Endodermal cell (in vitro differentiated cells): ENCODE measurements around the gene ACD. TPM values are rescaled to one million over a fixed set of nuclear protein-coding genes. Genes with fewer than 3 reads are reported as not detected.
"Not testable (repeated sequence)": the region's sequence is repeated elsewhere in the genome, so short reads cannot be mapped to it uniquely, and the experiment has no call there.

Source experiments
- DNase-seq: peaks from one replicate; pipeline ENCODE4 v3.0.0-alpha.2; 2017
- H3K27ac ChIP-seq: 2 replicates; pipeline ENCODE4 v1.5.1; 2013; ENCODE audit warnings: mild to moderate bottlenecking, low read depth, low read length, moderate library complexity
- H3K27me3 ChIP-seq: 2 replicates; pipeline ENCODE4 v1.6.1; 2013; ENCODE audit warnings: mild to moderate bottlenecking, low read length, moderate library complexity; ENCODE audit not compliant: insufficient read depth, control insufficient read depth, poor library complexity, severe bottlenecking
- H3K36me3 ChIP-seq: 2 replicates; pipeline ENCODE4 v1.7.0; 2013; ENCODE audit warnings: mild to moderate bottlenecking, low read length, moderate library complexity; ENCODE audit not compliant: control insufficient read depth, insufficient read depth
- H3K4me1 ChIP-seq: one replicate; pipeline ENCODE4 v1.7.0; 2013; ENCODE audit warnings: low read length; ENCODE audit not compliant: control insufficient read depth, insufficient read depth
- H3K4me3 ChIP-seq: 2 replicates; pipeline ENCODE4 v1.5.1; 2013; ENCODE audit warnings: mild to moderate bottlenecking, low read length, moderate library complexity
- H3K9ac ChIP-seq: 2 replicates; pipeline ENCODE4 v1.6.1; 2013; ENCODE audit warnings: mild to moderate bottlenecking, low read length, moderate library complexity; ENCODE audit not compliant: poor library complexity, severe bottlenecking; ENCODE audit errors: extremely low read depth
- H3K9me3 ChIP-seq: 2 replicates; pipeline ENCODE4 v1.6.1; 2013; ENCODE audit warnings: mild to moderate bottlenecking, low read length, moderate library complexity; ENCODE audit not compliant: control insufficient read depth
- H3K27ac Mint-ChIP-seq: 2 replicates; pipeline ENCODE4 v1.8.0; 2020; ENCODE audit warnings: mixed read lengths
- H3K27me3 Mint-ChIP-seq: 2 replicates; pipeline ENCODE4 v1.8.0; 2021; ENCODE audit warnings: mild to moderate bottlenecking, mixed read lengths; ENCODE audit not compliant: insufficient read depth
- H3K36me3 Mint-ChIP-seq: 2 replicates; pipeline ENCODE4 v1.8.0; 2020; ENCODE audit warnings: low read depth, mixed read lengths
- H3K4me1 Mint-ChIP-seq: 2 replicates; pipeline ENCODE4 v1.8.0; 2020; ENCODE audit warnings: mixed read lengths
- H3K4me3 Mint-ChIP-seq: 2 replicates; pipeline ENCODE4 v1.8.0; 2020; ENCODE audit warnings: mild to moderate bottlenecking, moderate library complexity, mixed read lengths
- H3K9me3 Mint-ChIP-seq: 2 replicates; pipeline ENCODE4 v1.8.0; 2020; ENCODE audit warnings: mild to moderate bottlenecking, mixed read lengths
- WGBS, 2 experiments: methylation state at CpG; one replicate each; pipeline versions ENCODE4 v1.1.5 to v1.1.7; 2013; ENCODE audit warnings: missing lambda C conversion rate in 2 of 2, mixed read lengths in 1 of 2; ENCODE audit not compliant: insufficient coverage in 1 of 2, insufficient read length in 1 of 2; 5-methylcytosine and 5-hydroxymethylcytosine counted together
- total RNA-seq, 2 donors: library from RNA; stranded (reverse); fragmentation: NEBNext Ultra II Directional in 1 of 2; extraction: Animal tissue kit (Norgen Biotek cat#: 25700) in 1 of 2; gene quantifications; 2 replicates in 1 of 2; 3 replicates in 1 of 2; pipeline ENCODE4 v1.2.1, GENCODE V29; 2021
- TF ChIP-seq, protein P1 (sequence below): fragments of 200-600 bp; sonication (generic); conservative IDR thresholded peaks from 2 replicates; pipeline ENCODE4 v1.5.0; 2021; ENCODE audit warnings: antibody characterized with exemption, mild to moderate bottlenecking

The ACD gene
- total RNA-seq, 2 donors from 2014 or later: 39.3 to 41.5 TPM

DNA sequence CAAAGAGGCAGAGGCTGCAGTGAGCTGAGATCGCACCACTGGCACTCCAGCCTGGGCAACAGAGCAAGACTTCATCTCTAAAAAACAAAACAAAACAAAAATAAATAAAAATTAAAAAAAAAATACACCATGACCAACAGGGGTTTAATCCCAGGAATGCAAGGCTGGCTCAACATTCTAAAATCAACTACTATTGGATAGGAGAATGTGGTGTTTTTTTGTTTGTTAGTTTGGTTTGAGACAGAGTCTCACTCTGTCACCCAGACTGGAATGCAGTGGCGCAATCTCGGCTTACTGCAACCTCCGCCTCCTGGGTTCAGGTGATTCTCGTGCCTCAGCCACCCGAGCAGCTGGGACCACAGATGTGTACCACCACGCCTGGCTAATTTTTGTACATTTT is 39.2 kb upstream of the ACD start:
- H3K4me1 ChIP-seq: no peaks in the 10 kb centered on the region
- DNase-seq: no peak
- H3K27me3 Mint-ChIP-seq: no peaks in the 10 kb centered on the region
- 97 to 100% methylated on average over 3 to 7 of the region's 7 CpGs for WGBS, 2 experiments
- H3K27me3 ChIP-seq: no peaks in the 10 kb centered on the region
- H3K36me3 Mint-ChIP-seq: peaks cover 14% of the 10 kb centered on the region
- H3K27ac Mint-ChIP-seq: no peak overlapping the region
- peaks cover 8% of the 10 kb centered on the region for H3K9me3 ChIP-seq
- no peak overlapping the region for H3K4me3 Mint-ChIP-seq
- no peak overlapping the region for H3K27ac ChIP-seq
- peaks cover 8% of the 10 kb centered on the region for H3K4me1 Mint-ChIP-seq
- no peak overlapping the region for H3K4me3 ChIP-seq
- H3K9me3 Mint-ChIP-seq: peaks cover 6% of the 10 kb centered on the region
- no peak overlapping the region for H3K9ac ChIP-seq
- peaks cover 16% of the 10 kb centered on the region for H3K36me3 ChIP-seq
- TF ChIP-seq, protein P1, sequence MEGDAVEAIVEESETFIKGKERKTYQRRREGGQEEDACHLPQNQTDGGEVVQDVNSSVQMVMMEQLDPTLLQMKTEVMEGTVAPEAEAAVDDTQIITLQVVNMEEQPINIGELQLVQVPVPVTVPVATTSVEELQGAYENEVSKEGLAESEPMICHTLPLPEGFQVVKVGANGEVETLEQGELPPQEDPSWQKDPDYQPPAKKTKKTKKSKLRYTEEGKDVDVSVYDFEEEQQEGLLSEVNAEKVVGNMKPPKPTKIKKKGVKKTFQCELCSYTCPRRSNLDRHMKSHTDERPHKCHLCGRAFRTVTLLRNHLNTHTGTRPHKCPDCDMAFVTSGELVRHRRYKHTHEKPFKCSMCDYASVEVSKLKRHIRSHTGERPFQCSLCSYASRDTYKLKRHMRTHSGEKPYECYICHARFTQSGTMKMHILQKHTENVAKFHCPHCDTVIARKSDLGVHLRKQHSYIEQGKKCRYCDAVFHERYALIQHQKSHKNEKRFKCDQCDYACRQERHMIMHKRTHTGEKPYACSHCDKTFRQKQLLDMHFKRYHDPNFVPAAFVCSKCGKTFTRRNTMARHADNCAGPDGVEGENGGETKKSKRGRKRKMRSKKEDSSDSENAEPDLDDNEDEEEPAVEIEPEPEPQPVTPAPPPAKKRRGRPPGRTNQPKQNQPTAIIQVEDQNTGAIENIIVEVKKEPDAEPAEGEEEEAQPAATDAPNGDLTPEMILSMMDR: no peak

DNA sequence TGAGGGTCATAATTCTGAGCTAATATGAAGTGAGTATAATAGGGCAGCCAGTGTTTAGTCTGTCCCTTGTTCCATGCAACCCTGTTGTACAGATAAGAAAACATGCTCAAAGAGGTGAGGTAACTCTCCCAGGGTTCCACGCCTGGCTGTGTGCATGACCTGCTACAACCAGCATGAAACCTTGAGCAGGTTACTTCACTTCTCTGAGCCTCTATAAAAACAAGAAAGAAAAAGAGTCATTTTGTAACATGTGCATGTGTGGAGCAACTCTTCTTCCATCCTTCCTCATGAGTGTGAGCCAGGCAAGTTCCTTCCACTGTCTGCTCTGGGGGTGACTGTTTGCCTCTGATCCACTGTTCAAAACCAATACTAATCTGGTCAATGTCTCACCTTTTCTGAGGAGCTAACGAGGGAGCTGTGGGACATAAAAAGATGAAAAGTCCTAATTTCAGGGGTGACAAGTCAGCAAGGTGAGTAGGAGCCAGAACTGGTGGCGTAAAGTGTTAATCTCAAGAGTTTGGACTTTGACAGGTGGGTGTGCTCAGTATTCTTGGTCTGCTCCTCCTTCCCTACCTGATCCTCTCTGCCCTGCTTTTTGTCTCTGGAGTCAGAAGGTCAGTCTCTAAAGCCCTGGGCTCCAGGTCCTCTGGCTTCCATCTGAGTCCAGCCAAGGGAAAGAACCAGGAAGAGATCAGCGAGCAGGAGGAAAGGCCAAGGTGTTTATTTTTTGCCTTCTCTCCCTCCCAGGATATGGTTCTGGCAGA is 37.5 kb upstream of the ACD start:
- no peaks in the 10 kb centered on the region for H3K27me3 Mint-ChIP-seq
- H3K4me1 Mint-ChIP-seq: peaks cover 8% of the 10 kb centered on the region
- DNase-seq: no peak
- Histone ChIP-seq H3K4me3 (no peak overlapping the region), H3K4me1 (no peaks in the 10 kb centered on the region), H3K36me3 (peaks cover 16% of the 10 kb centered on the region), H3K9me3 (peaks cover 8% of the 10 kb centered on the region), H3K27me3 (no peaks in the 10 kb centered on the region), H3K9ac (no peak overlapping the region), H3K27ac (no peak overlapping the region)
- TF ChIP-seq, protein P1: no peak
- no peak overlapping the region for H3K4me3 Mint-ChIP-seq
- peaks cover 6% of the 10 kb centered on the region for H3K9me3 Mint-ChIP-seq
- H3K27ac Mint-ChIP-seq: no peak overlapping the region
- peaks cover 14% of the 10 kb centered on the region for H3K36me3 Mint-ChIP-seq
- WGBS, 2 experiments: 89 to 100% methylated on average over 3 to 4 of the region's 4 CpGs

DNA sequence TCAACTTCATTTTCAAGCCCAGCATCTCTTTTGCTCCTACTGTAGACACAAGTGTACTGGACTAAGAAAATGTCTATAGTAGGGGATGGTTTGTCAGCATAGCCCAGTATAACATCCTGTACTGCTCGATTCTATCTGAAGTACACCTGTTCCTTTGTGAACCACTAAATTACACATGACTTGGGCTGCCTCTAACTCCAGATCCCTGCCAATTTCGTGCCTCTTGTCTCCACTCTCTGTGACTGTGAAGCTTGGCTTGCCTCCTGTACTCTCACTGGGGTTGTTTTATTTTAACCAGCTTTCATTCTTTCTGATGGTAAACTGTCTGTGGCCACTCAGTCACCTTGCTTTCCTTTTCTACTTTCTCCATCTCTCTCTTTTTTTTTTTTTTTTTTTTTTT is 34.6 kb upstream of the ACD start:
- Mint-ChIP-seq H3K4me3 (no peak overlapping the region), H3K27me3 (no peaks in the 10 kb centered on the region), H3K9me3 (peaks cover 6% of the 10 kb centered on the region), H3K36me3 (peaks cover 21% of the 10 kb centered on the region), H3K4me1 (peaks cover 8% of the 10 kb centered on the region), H3K27ac (no peak overlapping the region)
- 92 to 97% methylated on average over 2 of the region's 2 CpGs for WGBS, 2 experiments
- DNase-seq: no peak
- H3K4me1 ChIP-seq: no peaks in the 10 kb centered on the region
- no peak overlapping the region for H3K4me3 ChIP-seq
- peaks cover 16% of the 10 kb centered on the region for H3K36me3 ChIP-seq
- H3K9ac ChIP-seq: no peak overlapping the region
- peaks cover 4% of the 10 kb centered on the region for H3K9me3 ChIP-seq
- no peaks in the 10 kb centered on the region for H3K27me3 ChIP-seq
- TF ChIP-seq, protein P1: no peak
- no peak overlapping the region for H3K27ac ChIP-seq

DNA sequence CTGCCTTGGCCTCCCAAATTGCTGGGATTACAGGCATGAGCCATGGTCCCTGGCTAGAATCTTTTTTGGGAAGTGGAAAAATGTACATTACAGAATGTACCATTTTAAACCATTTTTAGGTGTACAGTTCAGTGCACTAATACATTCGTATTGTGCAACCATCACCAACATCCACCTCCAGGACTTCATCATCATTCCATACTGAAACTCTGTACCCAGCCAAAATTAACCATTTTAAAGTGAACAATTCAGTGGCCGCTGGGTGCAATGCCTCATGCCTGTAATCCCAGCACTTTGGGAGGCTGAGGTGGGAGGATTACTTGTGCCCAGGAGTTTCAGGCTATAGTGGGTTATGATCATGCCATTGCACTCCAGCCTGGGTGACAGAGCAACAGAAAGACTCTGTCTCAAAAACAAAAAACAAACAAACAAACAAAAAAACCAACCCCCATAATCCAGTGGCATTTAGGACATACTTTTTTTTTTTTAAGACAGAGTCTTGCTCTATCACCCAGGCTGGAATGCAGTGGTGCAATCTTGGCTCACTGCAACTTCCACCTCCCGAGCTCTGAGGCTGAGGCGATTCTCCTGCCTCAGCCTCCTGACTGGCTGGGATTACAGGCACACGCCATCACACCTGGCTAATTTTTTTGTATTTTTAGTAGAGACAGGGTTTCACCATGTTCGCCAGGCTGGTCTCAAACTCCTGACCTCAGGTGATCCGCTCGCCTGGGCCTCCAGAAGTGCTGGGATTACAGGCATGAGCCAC is 33.6 kb upstream of the ACD start:
- H3K27me3 ChIP-seq: not testable (repeated sequence)
- WGBS, 2 experiments: 90 to 92% methylated on average over 6 to 8 of the region's 8 CpGs

More for the DNA sequence above, 33.6 kb upstream of the ACD start:
- H3K27me3 Mint-ChIP-seq, H3K9me3 ChIP-seq, H3K27ac ChIP-seq, H3K9ac ChIP-seq, DNase-seq, H3K9me3 Mint-ChIP-seq, H3K4me3 Mint-ChIP-seq, H3K4me1 Mint-ChIP-seq, H3K4me1 ChIP-seq, H3K27ac Mint-ChIP-seq, H3K4me3 ChIP-seq: not testable (repeated sequence)
- peaks cover 20% of the 10 kb centered on the region for H3K36me3 Mint-ChIP-seq
- peaks cover 13% of the 10 kb centered on the region for H3K36me3 ChIP-seq
